DND-41 (cell line): Measurements from ENCODE around the gene BCAS2.

Experiments used
- ATAC-seq: fragments of 200-7000 bp; cut with Tn5 transposase; 3 replicates; pipeline ENCODE4 v1.9.1; 2021; ENCODE audit warnings: low read depth; ENCODE audit not compliant: insufficient read depth
- DNase-seq: peaks from one replicate; pipeline ENCODE4 v3.0.0-alpha.2; 2020
- H2AFZ ChIP-seq: 2 replicates; pipeline ENCODE4 v1.6.0; 2012; ENCODE audit warnings: low read depth, low read length
- H3K27ac ChIP-seq: 2 replicates; pipeline ENCODE4 v1.5.1; 2012; ENCODE audit warnings: low read length, inconsistent platforms
- H3K27me3 ChIP-seq: fragments of 200-600 bp; sonication (generic); 2 replicates; pipeline ENCODE4 v1.6.0; 2012; ENCODE audit warnings: low read length, mild to moderate bottlenecking, inconsistent platforms; ENCODE audit not compliant: insufficient read depth, poor library complexity
- H3K36me3 ChIP-seq: 2 replicates; pipeline ENCODE4 v1.5.1; 2012; ENCODE audit warnings: low read length, inconsistent platforms; ENCODE audit not compliant: insufficient read depth
- H3K4me1 ChIP-seq: 2 replicates; pipeline ENCODE4 v1.5.1; 2012; ENCODE audit warnings: mild to moderate bottlenecking, low read length; ENCODE audit not compliant: insufficient read depth
- H3K4me2 ChIP-seq: 2 replicates; pipeline ENCODE4 v1.6.0; 2012; ENCODE audit warnings: mild to moderate bottlenecking, moderate library complexity, low read length, inconsistent platforms; ENCODE audit not compliant: insufficient read depth
- H3K4me3 ChIP-seq, 2 experiments: fragments of 200-600 bp in 1 of 2; shearing (Covaris generic) in 1 of 2; 2 replicates each; pipeline ENCODE4 v1.5.1; 2012 to 2016; ENCODE audit warnings: inconsistent platforms in 2 of 2, low read length in 2 of 2, mild to moderate bottlenecking in 2 of 2, low read depth in 1 of 2, moderate library complexity in 1 of 2
- H3K79me2 ChIP-seq: 2 replicates; pipeline ENCODE4 v1.6.0; 2012; ENCODE audit warnings: low read length, inconsistent platforms; ENCODE audit not compliant: insufficient read depth
- H3K9ac ChIP-seq: 2 replicates; pipeline ENCODE4 v1.6.0; 2012; ENCODE audit warnings: low read depth, mild to moderate bottlenecking, inconsistent platforms, low read length, moderate library complexity
- H3K9me3 ChIP-seq: 2 replicates; pipeline ENCODE4 v1.5.1; 2012; ENCODE audit warnings: low read length, moderate library complexity, mild to moderate bottlenecking, inconsistent platforms; ENCODE audit not compliant: insufficient read depth, severe bottlenecking
- H4K20me1 ChIP-seq: 2 replicates; pipeline ENCODE4 v1.6.0; 2012; ENCODE audit warnings: low read length; ENCODE audit not compliant: insufficient read depth
- EZH2 ChIP-seq: IDR thresholded peaks from 3 replicates; pipeline ENCODE4 v1.6.1; 2012; ENCODE audit warnings: borderline replicate concordance, low read depth, mild to moderate bottlenecking, moderate library complexity, low read length, inconsistent platforms; ENCODE audit not compliant: severe bottlenecking
- TF ChIP-seq, protein P1 (sequence below): IDR thresholded peaks from 2 replicates; pipeline ENCODE4 v1.5.1; 2012; ENCODE audit warnings: borderline replicate concordance, low read length, moderate library complexity, mild to moderate bottlenecking; ENCODE audit not compliant: poor library complexity, severe bottlenecking; ENCODE audit errors: extremely low read depth

BCAS2 gene

GRCh38 chr1:114540272-114540671 lies 41.1 kb downstream of the BCAS2 start:
- no peak overlapping the region for H3K4me3 ChIP-seq
- H3K4me1 ChIP-seq: no peaks in the 10 kb centered on the region
- H3K79me2 ChIP-seq: no peaks in the 10 kb centered on the region
- no peak overlapping the region for H3K4me2 ChIP-seq
- H4K20me1 ChIP-seq: no peaks in the 10 kb centered on the region
- no peak overlapping the region for H3K27ac ChIP-seq
- H3K9me3 ChIP-seq: no peaks in the 10 kb centered on the region
- H3K27me3 ChIP-seq: no peaks in the 10 kb centered on the region
- H2AFZ ChIP-seq: no peak overlapping the region
- DNase-seq: no peak
- no peak for ATAC-seq
- no peaks in the 10 kb centered on the region for H3K36me3 ChIP-seq
- H3K9ac ChIP-seq: no peak overlapping the region
- no peak for TF ChIP-seq EZH2
- TF ChIP-seq, protein P1, sequence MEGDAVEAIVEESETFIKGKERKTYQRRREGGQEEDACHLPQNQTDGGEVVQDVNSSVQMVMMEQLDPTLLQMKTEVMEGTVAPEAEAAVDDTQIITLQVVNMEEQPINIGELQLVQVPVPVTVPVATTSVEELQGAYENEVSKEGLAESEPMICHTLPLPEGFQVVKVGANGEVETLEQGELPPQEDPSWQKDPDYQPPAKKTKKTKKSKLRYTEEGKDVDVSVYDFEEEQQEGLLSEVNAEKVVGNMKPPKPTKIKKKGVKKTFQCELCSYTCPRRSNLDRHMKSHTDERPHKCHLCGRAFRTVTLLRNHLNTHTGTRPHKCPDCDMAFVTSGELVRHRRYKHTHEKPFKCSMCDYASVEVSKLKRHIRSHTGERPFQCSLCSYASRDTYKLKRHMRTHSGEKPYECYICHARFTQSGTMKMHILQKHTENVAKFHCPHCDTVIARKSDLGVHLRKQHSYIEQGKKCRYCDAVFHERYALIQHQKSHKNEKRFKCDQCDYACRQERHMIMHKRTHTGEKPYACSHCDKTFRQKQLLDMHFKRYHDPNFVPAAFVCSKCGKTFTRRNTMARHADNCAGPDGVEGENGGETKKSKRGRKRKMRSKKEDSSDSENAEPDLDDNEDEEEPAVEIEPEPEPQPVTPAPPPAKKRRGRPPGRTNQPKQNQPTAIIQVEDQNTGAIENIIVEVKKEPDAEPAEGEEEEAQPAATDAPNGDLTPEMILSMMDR: no peak

DNA sequence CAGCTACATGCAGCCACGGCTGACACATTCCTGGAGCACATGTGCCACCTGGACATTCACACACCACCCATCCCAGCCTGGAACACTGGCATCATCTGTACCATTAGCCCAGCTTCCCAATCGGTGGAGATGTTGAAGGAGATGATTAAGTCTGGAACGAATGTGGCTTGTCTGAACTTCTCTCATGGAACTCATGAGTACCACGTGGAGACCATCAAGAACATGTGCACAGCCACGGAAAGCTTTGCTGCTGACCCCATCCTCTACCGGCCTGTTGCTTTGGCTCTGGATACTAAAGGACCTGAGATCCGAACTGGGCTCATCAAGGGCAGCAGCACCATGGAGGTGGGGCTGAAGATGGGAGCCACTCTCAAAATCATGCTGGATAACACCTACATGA lies 45.4 kb downstream of the BCAS2 start:
- Histone ChIP-seq H3K27me3 (no peaks in the 10 kb centered on the region), H3K79me2 (no peaks in the 10 kb centered on the region), H3K9me3 (no peaks in the 10 kb centered on the region), H4K20me1 (no peaks in the 10 kb centered on the region), H3K4me1 (no peaks in the 10 kb centered on the region), H3K4me3 (no peak overlapping the region), H3K9ac (no peak overlapping the region), H3K27ac (no peak overlapping the region), H3K36me3 (no peaks in the 10 kb centered on the region), H2AFZ (no peak overlapping the region), H3K4me2 (no peak overlapping the region)
- DNase-seq (no peak), ATAC-seq (no peak)
- TF ChIP-seq EZH2: no peak
- TF ChIP-seq, protein P1: no peak

- H3K27ac ChIP-seq: no peak overlapping the region
- no peaks in the 10 kb centered on the region for H3K27me3 ChIP-seq
- no peak overlapping the region for H3K4me3 ChIP-seq
- H3K79me2 ChIP-seq: no peaks in the 10 kb centered on the region
- ATAC-seq (no peak), DNase-seq (no peak)
- TF ChIP-seq, protein P1: no peak
- TF ChIP-seq EZH2: no peak
- no peaks in the 10 kb centered on the region for H3K4me1 ChIP-seq
- H2AFZ ChIP-seq: no peak overlapping the region
- H4K20me1 ChIP-seq: no peaks in the 10 kb centered on the region
- no peaks in the 10 kb centered on the region for H3K9me3 ChIP-seq
- H3K36me3 ChIP-seq: no peaks in the 10 kb centered on the region
- H3K9ac ChIP-seq: no peak overlapping the region
- H3K4me2 ChIP-seq: no peak overlapping the region
Measured at GRCh38 chr1:114535401-114535800, 46.0 kb downstream of the BCAS2 start.

- H3K36me3 ChIP-seq: no peaks in the 10 kb centered on the region
- DNase-seq (no peak), ATAC-seq (no peak)
- TF ChIP-seq, protein P1: no peak
- TF ChIP-seq EZH2: no peak
- no peak overlapping the region for H3K9ac ChIP-seq
- no peaks in the 10 kb centered on the region for H3K27me3 ChIP-seq
- H2AFZ ChIP-seq: no peak overlapping the region
- H3K4me3 ChIP-seq: no peak overlapping the region
- no peak overlapping the region for H3K4me2 ChIP-seq
- no peak overlapping the region for H3K27ac ChIP-seq
- no peaks in the 10 kb centered on the region for H3K9me3 ChIP-seq
- no peaks in the 10 kb centered on the region for H3K4me1 ChIP-seq
- no peaks in the 10 kb centered on the region for H4K20me1 ChIP-seq
- no peaks in the 10 kb centered on the region for H3K79me2 ChIP-seq
Measured at GRCh38 chr1:114531094-114531493, 50.3 kb downstream of the BCAS2 start.
